Thoracic aorta (tissue), 2 donors: ENCODE data around the gene RPL23. TPM values are rescaled to one million over a fixed set of nuclear protein-coding genes. Genes with fewer than 3 reads are reported as not detected.
A peak's percentile ranks its signal among the peaks of the same experiment; 100 is the strongest.

Source experiments
- ATAC-seq: fragments of 150-250 bp; one replicate; pipeline ENCODE4 v1.8.0; 2017; ENCODE audit warnings: low read depth; ENCODE audit not compliant: insufficient number of reproducible peaks, low FRiP score
- DNase-seq: peaks from one replicate; pipeline ENCODE4 v3.0.0-alpha.2; 2020; ENCODE audit warnings: low spot score
- H3K27ac ChIP-seq, 2 donors: fragments of 200-600 bp; sonication (generic); 1 replicate in 1 of 2; 2 replicates in 1 of 2; pipeline ENCODE4 v1.5.1; 2016; ENCODE audit warnings: mild to moderate bottlenecking in 2 of 2, moderate library complexity in 2 of 2
- H3K27me3 ChIP-seq: fragments of 200-600 bp; sonication (generic); replicated peaks from 2 replicates; pipeline ENCODE4 v1.6.0; 2016; ENCODE audit warnings: mild to moderate bottlenecking; ENCODE audit not compliant: insufficient read depth
- H3K36me3 ChIP-seq: fragments of 200-600 bp; sonication (generic); one replicate; pipeline ENCODE4 v1.5.1; 2016
- H3K4me1 ChIP-seq, 2 donors: fragments of 200-600 bp; sonication (generic); 1 replicate in 1 of 2; 2 replicates in 1 of 2; pipeline versions ENCODE4 v1.5.1 to v1.6.0; 2016; ENCODE audit warnings: low read depth in 2 of 2, mild to moderate bottlenecking in 1 of 2; ENCODE audit not compliant: control insufficient read depth in 1 of 2
- H3K4me3 ChIP-seq: fragments of 200-600 bp; sonication (generic); 2 replicates; pipeline ENCODE4 v1.5.1; 2016; ENCODE audit warnings: mild to moderate bottlenecking
- H3K9me3 ChIP-seq: fragments of 200-600 bp; sonication (generic); 2 replicates; pipeline ENCODE4 v1.5.1; 2016
- total RNA-seq, 2 donors: library from RNA; depleted of rRNA; stranded (reverse); fragments of >200 nt; gene quantifications; one replicate each; pipeline versions ENCODE4 v1.1.0 to v1.2.3, GENCODE V29; 2016
- TF ChIP-seq, protein P1 (sequence below): fragments of 200-600 bp; sonication (generic); IDR thresholded peaks from one replicate; pipeline ENCODE4 v1.5.1; 2019; ENCODE audit warnings: antibody characterized with exemption

The RPL23 gene
- total RNA-seq, 2 donors from 2014 or later = 870 to 981 TPM

DNA sequence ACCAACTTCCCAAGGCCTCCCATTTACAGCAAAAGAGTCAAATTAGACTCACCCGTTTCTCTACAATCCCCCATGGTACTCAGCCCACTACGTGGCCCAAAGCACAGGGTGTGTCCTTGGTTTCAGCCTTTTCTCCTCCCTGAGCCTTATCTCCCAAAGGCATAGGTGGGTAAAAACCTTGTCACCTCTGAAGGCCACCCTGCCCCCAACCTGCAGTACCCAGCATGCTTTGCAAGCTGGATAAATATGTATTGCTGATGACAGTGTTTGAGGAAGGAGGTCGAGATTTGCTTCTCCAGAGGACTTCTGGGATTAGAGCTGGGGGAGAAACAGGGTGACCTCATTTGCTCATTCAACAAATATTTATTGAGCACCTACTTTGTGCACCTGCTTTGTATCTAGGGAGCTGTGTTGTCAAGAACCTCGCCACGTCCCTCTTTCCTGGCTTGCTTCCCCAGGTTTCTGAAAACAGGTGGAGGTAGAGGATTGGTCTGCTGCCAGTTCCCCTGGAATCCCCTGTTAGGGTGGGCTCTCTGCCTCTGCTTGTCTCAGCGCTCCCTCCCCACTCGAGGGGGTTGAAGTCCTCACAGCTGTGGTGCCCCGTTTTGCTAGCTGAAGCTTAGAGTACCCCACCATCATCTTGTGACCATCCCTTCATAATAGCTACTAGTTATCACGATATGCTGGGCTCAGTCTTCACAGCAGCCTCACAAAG, 19.3 kb upstream of the RPL23 start:
- Histone ChIP-seq H3K9me3 (no peaks in the 10 kb centered on the region), H3K4me3 (peak overlapping the region; percentile 100), H3K4me1 (peaks cover 55 to 71% of the 10 kb centered on the region in 2 donors), H3K27ac (peak overlapping the region; percentile 74 to 98), H3K36me3 (no peaks in the 10 kb centered on the region), H3K27me3 (no peaks in the 10 kb centered on the region)
- TF ChIP-seq, protein P1, sequence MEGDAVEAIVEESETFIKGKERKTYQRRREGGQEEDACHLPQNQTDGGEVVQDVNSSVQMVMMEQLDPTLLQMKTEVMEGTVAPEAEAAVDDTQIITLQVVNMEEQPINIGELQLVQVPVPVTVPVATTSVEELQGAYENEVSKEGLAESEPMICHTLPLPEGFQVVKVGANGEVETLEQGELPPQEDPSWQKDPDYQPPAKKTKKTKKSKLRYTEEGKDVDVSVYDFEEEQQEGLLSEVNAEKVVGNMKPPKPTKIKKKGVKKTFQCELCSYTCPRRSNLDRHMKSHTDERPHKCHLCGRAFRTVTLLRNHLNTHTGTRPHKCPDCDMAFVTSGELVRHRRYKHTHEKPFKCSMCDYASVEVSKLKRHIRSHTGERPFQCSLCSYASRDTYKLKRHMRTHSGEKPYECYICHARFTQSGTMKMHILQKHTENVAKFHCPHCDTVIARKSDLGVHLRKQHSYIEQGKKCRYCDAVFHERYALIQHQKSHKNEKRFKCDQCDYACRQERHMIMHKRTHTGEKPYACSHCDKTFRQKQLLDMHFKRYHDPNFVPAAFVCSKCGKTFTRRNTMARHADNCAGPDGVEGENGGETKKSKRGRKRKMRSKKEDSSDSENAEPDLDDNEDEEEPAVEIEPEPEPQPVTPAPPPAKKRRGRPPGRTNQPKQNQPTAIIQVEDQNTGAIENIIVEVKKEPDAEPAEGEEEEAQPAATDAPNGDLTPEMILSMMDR = no peak
- DNase-seq (no peak), ATAC-seq (no peak)

DNA sequence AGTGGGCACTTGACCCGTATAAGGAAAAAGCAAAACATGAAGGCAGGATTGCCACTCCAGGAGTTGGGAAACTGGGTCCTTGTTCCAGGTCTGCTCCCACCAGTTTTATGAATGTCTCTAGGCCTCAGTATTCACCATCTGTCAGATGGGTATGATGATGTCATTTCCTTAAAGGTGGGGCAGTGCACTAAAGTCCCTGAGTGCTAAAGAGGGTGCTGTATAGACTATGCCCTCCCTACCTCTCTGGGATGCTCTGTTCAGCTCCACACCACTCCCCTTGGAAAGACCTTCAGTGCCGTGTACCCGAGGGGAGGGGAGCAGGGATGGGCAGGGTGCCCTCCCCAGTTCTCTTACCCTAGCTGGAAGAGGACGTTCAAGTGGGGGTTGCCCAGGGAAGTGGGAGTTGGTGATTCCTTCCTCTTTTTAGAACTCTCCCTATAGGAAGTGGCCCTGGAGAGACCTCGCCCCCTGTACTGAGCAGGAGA, 18.5 kb upstream of the RPL23 start:
- DNase-seq (no peak), ATAC-seq (no peak)
- Histone ChIP-seq H3K4me1 (peaks cover 47 to 66% of the 10 kb centered on the region in 2 donors), H3K27ac (peak overlapping the region; percentile 74 to 98), H3K9me3 (no peaks in the 10 kb centered on the region), H3K27me3 (no peaks in the 10 kb centered on the region), H3K4me3 (peak overlapping the region; percentile 100), H3K36me3 (no peaks in the 10 kb centered on the region)
- TF ChIP-seq, protein P1 = no peak

DNA sequence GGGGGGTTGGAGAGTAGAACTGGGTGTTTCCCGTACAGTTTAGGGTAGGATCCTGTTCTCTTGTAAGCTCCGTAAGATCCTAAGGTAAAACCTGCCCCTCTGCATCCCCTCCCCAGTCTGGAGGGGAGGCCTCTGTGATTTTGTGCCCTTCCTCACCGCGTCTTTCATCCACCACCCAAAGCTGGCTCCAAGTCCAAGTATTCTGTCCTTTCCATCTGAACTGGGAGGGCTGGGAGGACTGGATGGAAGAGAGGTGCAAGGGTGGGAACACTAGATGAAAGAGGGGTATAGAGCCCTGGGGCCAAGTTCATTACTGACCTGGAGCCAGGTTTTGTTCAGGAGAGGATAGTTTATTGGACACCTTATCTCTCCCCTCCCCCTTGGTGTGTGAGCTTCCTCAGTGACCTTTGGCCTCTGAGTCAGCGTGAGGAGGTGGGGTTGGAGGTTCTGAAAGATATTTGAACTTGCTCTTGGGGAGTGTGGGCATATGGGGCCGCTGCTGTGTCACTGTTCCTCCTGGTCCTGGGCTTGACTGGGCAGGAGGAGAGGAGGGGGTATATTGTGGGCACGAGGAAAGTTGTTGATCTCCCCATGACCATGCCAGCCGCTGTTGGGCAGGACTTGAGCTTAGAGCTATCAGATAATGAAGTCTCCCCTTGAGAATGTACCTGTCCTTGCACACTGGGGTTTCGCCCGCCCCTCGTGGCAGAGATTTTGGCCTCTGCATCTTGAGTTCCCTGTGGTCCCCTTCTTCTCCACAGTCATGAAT, 17.9 kb upstream of the RPL23 start:
- H3K27ac ChIP-seq = peak overlapping the region; percentile 74 to 98
- peak overlapping the region; percentile 100 for H3K4me3 ChIP-seq
- no peak for ATAC-seq
- H3K27me3 ChIP-seq = no peaks in the 10 kb centered on the region
- DNase-seq = peak; percentile 37
- no peaks in the 10 kb centered on the region for H3K36me3 ChIP-seq
- peaks cover 46 to 60% of the 10 kb centered on the region in 2 donors for H3K4me1 ChIP-seq
- TF ChIP-seq, protein P1 = no peak
- H3K9me3 ChIP-seq = no peaks in the 10 kb centered on the region

DNA sequence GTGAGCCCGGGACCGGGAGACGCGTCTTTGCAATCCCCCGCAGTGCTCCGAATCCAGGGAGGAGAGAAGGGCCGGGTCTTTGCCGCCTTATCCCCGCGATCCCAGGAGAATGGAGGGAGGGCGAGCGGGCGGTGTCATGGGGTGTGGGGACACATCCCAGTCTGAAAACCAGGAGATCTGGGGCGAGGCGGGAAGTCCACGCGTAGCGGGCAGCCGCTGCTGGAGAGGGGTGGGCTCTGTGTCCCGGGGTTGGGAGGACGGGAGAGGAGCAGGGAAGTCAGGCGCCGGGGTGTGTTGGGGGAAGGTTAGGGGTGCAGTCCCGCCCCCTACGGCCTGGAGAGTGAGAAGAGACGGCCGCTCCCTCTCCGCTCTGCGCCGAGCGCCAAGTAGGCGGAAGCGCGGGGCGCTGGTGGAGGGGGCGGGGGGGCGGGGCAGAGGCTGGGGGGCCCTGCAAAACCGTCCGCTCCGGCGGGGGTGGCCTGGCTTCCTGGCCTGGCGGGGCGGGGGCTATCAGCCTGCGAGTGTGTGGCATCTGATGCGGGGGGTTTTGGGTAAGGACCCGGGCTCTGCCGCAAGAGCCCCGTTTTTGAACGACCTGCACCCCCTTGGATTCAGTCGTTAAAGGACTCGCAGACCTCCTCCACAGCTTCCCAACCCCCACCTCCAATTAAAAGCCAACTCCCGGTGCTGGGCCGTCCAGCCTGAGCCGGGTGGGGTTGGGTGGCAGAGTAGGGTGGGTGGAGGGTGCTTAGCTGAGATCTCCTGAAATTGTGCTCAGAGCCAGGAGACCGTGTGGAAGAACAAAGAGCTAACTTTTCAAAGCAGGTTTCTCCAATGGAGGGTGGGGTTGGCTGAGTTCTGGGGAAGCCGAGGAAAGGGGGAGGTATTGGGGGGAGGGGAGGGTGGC, 17.0 kb upstream of the RPL23 start:
- H3K27ac ChIP-seq = peak overlapping the region; percentile 92 to 98
- H3K9me3 ChIP-seq = no peaks in the 10 kb centered on the region
- H3K4me1 ChIP-seq = peaks cover 42 to 51% of the 10 kb centered on the region in 2 donors
- TF ChIP-seq, protein P1 = no peak
- DNase-seq = peak; percentile 31
- H3K36me3 ChIP-seq = no peaks in the 10 kb centered on the region
- no peak for ATAC-seq
- peak overlapping the region; percentile 100 for H3K4me3 ChIP-seq
- no peaks in the 10 kb centered on the region for H3K27me3 ChIP-seq
